Measurements from ENCODE around the gene L1TD1.

- peak; percentile 25 to 68 (median 53) for TF ChIP-seq CTCF (IDR thresholded peaks at IDR 0.05 in 4 of 5, conservative IDR thresholded peaks at IDR 0.05 in 1 of 5)
- no peak for TF ChIP-seq POLR2A (IDR thresholded peaks at IDR 0.05)
Observed at GRCh38 chr1:62175568-62176179, 19.0 kb upstream of the L1TD1 start.
